ENCODE data around the gene FERMT2. TPM values are rescaled to one million over a fixed set of nuclear protein-coding genes. Genes with fewer than 3 reads are reported as not detected.

The FERMT2 gene
- total RNA-seq, 1 donor from 2014 or later = 44.4 TPM

- no peak overlapping the region for H3K4me3 Mint-ChIP-seq (ENCODE audit: low read depth)
- H3K27ac Mint-ChIP-seq = no peak overlapping the region
Measured at GRCh38 chr14:52862632-52863333, 88.1 kb downstream of the FERMT2 start.

GRCh38 chr14:52861403-52861802, 89.4 kb downstream of the FERMT2 start:
- Mint-ChIP-seq H3K36me3 (ENCODE audit: insufficient read depth) (peaks cover 34% of the 10 kb centered on the region), H3K27me3 (no peaks in the 10 kb centered on the region), H3K9me3 (ENCODE audit: low read depth) (no peaks in the 10 kb centered on the region)

More at GRCh38 chr14:52862632-52863333, 88.1 kb downstream of the FERMT2 start:
- Mint-ChIP-seq H3K9me3 (ENCODE audit: low read depth) (no peaks in the 10 kb centered on the region), H3K27me3 (no peaks in the 10 kb centered on the region), H3K36me3 (ENCODE audit: insufficient read depth) (peaks cover 31% of the 10 kb centered on the region), H3K4me1 (ENCODE audit: low read depth) (no peaks in the 10 kb centered on the region)
- no peak for DNase-seq (ENCODE audit: low spot score, unreplicated experiment)
- no peak for TF ChIP-seq CTCF (IDR thresholded peaks at IDR 0.05; ENCODE audit: unreplicated experiment)

DNA sequence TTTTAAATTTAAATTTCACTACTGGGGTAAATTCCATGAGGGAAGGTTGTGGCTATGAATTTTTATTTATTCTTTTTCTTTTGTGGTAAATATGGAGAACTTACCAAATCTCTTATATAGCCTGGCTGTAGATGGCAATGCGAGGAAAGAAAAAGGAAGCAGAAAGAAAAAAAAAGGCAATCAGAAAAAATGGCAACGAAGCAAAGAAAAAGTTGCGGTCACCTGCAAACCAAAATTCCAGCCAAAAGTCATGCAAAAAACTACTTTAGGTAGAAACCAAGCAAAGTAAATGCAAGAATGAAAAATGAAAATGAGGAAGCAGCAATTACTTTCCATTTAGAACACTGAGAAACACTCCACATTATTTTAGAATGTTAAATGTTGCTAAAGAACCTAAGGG, 89.9 kb downstream of the FERMT2 start:
- Mint-ChIP-seq H3K27ac (no peak overlapping the region), H3K36me3 (ENCODE audit: insufficient read depth) (peaks cover 39% of the 10 kb centered on the region), H3K4me1 (ENCODE audit: low read depth) (no peaks in the 10 kb centered on the region), H3K4me3 (ENCODE audit: low read depth) (no peak overlapping the region), H3K9me3 (ENCODE audit: low read depth) (no peaks in the 10 kb centered on the region), H3K27me3 (no peaks in the 10 kb centered on the region)
- no peak for TF ChIP-seq CTCF (IDR thresholded peaks at IDR 0.05; ENCODE audit: unreplicated experiment)
- DNase-seq (ENCODE audit: low spot score, unreplicated experiment) = no peak

More at GRCh38 chr14:52861403-52861802, 89.4 kb downstream of the FERMT2 start:
- Mint-ChIP-seq H3K4me1 (ENCODE audit: low read depth) (no peaks in the 10 kb centered on the region), H3K27ac (no peak overlapping the region), H3K4me3 (ENCODE audit: low read depth) (no peak overlapping the region)
- TF ChIP-seq CTCF (IDR thresholded peaks at IDR 0.05; ENCODE audit: unreplicated experiment) = no peak
- no peak for DNase-seq (ENCODE audit: low spot score, unreplicated experiment)

DNA sequence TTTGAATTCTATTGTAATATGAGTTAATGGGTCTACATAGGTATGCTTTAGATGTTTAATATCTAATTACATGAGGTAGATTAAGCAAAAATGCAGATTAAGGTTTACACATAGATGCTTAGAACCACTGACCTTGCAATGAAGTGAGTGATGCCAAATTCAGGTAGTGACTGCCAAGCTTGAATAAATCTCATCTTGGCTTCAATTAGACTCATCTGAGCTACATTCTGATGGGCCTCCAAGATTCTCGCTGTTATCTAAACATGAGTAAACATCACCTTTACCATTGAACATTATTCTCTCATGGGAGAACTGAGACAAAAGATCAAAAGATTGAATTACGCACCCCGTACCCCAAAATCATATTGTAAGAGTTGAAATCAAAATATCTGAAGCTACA, 90.6 kb downstream of the FERMT2 start:
- Mint-ChIP-seq H3K9me3 (ENCODE audit: low read depth) (no peaks in the 10 kb centered on the region), H3K36me3 (ENCODE audit: insufficient read depth) (peaks cover 41% of the 10 kb centered on the region), H3K4me3 (ENCODE audit: low read depth) (no peak overlapping the region), H3K4me1 (ENCODE audit: low read depth) (no peaks in the 10 kb centered on the region), H3K27ac (no peak overlapping the region), H3K27me3 (no peaks in the 10 kb centered on the region)
- TF ChIP-seq CTCF (IDR thresholded peaks at IDR 0.05; ENCODE audit: unreplicated experiment) = no peak
- no peak for DNase-seq (ENCODE audit: low spot score, unreplicated experiment)

DNA sequence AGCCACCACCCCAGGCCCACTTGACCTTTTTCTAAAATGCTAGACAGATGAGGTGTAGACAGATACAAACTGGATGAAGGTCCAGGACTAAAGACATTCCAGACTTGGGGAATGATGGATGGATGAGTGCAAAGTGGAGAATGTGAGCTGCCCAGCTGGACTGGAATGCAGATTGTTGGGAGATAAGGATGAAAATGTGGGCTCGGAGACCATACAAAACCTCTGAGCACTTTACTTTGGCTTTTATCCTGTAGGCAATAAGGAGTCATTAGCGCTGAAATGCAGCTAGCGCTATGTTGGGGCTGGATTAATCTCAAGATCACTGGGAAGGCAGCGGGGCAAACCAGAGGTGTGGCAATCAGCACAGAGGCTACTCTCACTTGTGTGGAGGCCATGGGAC, 94.7 kb downstream of the FERMT2 start:
- no peak overlapping the region for H3K4me3 Mint-ChIP-seq (ENCODE audit: low read depth)
- peaks cover 3% of the 10 kb centered on the region for H3K9me3 Mint-ChIP-seq (ENCODE audit: low read depth)
- H3K4me1 Mint-ChIP-seq (ENCODE audit: low read depth) = peaks cover 16% of the 10 kb centered on the region
- H3K27ac Mint-ChIP-seq = no peak overlapping the region
- H3K27me3 Mint-ChIP-seq = no peaks in the 10 kb centered on the region
- no peak for TF ChIP-seq CTCF (IDR thresholded peaks at IDR 0.05; ENCODE audit: unreplicated experiment)
- peaks cover 33% of the 10 kb centered on the region for H3K36me3 Mint-ChIP-seq (ENCODE audit: insufficient read depth)
- no peak for DNase-seq (ENCODE audit: low spot score, unreplicated experiment)

Measured in progenitor cell of endocrine pancreas (in vitro differentiated cells).